Measurements from ENCODE around the gene FBXW9.
A peak's percentile ranks its signal among the peaks of the same experiment; 100 is the strongest.

FBXW9 gene

DNA sequence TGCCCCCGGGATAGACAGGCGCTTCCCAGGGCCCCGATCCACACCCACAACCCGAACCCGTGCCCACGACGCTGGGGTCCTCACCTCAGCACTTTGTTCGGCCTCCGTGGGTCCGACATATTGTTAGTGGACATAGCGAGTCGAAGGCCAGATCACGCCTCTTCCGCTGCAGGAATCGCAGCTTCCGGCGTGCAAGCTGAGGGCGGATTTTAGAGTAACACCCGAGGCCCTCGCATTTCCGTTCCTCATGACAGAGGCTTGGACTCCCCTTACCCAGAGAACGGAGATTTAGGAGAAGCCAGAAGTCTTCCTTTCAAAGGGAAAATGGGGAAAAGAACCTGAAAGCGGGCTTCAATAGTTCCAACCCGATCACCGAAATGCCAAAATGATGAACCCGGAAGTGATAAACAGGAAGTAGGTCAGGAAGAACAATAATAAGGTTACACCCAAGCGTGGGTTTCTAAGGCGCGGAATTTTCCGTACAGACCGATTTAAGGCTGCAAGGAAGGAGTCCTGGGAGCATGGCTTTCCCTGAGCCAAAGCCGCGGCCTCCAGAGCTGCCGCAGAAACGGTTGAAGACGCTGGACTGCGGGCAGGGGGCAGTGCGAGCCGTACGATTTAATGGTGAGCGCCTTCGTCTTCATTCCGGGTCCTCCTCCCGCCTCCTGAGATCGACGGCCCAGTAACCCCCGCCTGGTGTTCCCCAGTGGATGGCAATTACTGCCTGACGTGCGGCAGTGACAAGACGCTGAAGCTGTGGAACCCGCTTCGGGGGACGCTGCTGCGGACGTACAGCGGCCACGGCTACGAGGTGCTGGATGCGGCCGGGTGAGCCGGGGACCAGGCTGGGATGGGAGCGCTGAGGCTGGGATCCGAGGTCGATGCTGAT, 26.9 kb downstream of the FBXW9 start (continued):
- TF ChIP-seq, protein P1, sequence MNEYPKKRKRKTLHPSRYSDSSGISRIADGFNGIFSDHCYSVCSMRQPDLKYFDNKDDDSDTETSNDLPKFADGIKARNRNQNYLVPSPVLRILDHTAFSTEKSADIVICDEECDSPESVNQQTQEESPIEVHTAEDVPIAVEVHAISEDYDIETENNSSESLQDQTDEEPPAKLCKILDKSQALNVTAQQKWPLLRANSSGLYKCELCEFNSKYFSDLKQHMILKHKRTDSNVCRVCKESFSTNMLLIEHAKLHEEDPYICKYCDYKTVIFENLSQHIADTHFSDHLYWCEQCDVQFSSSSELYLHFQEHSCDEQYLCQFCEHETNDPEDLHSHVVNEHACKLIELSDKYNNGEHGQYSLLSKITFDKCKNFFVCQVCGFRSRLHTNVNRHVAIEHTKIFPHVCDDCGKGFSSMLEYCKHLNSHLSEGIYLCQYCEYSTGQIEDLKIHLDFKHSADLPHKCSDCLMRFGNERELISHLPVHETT (tag by site-specific recombination; IDR thresholded peaks at IDR 0.05): peak; percentile 100
- TF ChIP-seq GLIS2 (tag by site-specific recombination; IDR thresholded peaks at IDR 0.05): no peak
- peak; percentile 85 for TF ChIP-seq KLF9 (tag by site-specific recombination; IDR thresholded peaks at IDR 0.05; ENCODE audit: low read depth)
- TF ChIP-seq ZNF843 (tag by site-specific recombination; IDR thresholded peaks at IDR 0.05): peak; percentile 63
- peak; percentile 98 for TF ChIP-seq ZNF660 (tag by site-specific recombination; IDR thresholded peaks at IDR 0.05)
- TF ChIP-seq HOXA7 (CRISPR knock-in tag; IDR thresholded peaks at IDR 0.05; ENCODE audit: borderline replicate concordance): no peak
- TF ChIP-seq ZBTB20 (tag by site-specific recombination; IDR thresholded peaks at IDR 0.05): 0 out of 2 replicates have a peak, but pooled peaks have one; percentile 36
- TF ChIP-seq, protein P2, sequence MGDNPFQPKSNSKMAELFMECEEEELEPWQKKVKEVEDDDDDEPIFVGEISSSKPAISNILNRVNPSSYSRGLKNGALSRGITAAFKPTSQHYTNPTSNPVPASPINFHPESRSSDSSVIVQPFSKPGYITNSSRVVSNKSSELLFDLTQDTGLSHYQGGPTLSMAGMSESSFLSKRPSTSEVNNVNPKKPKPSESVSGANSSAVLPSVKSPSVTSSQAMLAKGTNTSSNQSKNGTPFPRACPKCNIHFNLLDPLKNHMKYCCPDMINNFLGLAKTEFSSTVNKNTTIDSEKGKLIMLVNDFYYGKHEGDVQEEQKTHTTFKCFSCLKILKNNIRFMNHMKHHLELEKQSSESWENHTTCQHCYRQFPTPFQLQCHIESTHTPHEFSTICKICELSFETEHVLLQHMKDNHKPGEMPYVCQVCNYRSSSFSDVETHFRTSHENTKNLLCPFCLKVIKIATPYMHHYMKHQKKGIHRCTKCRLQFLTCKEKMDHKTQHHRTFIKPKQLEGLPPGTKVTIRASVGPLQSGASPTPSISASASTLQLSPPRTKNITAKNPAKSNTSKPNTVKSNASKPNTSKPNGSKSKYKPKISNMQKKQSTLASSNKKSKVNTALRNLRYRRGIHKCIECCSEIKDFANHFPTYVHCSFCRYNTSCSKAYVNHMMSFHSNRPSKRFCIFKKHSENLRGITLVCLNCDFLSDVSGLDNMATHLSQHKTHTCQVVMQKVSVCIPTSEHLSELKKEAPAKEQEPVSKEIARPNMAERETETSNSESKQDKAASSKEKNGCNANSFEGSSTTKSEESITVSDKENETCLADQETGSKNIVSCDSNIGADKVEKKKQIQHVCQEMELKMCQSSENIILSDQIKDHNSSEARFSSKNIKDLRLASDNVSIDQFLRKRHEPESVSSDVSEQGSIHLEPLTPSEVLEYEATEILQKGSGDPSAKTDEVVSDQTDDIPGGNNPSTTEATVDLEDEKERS (tag by site-specific recombination; IDR thresholded peaks at IDR 0.05): 0 out of 2 replicates have a peak, but pooled peaks have one; percentile 58
- peak; percentile 90 for TF ChIP-seq ZNF629 (tag by site-specific recombination; IDR thresholded peaks at IDR 0.05)
- 0 out of 2 replicates have a peak, but pooled peaks have one; percentile 60 for TF ChIP-seq ZNF148 (tag by site-specific recombination; IDR thresholded peaks at IDR 0.05; ENCODE audit: borderline replicate concordance)
- TF ChIP-seq ZSCAN18 (tag by site-specific recombination; IDR thresholded peaks at IDR 0.05): peak; percentile 59; the same call in 1 of the 2 replicates
- peak; percentile 79; the same call in 1 of the 2 replicates for TF ChIP-seq ZNF610 (tag by site-specific recombination; IDR thresholded peaks at IDR 0.05; ENCODE audit: borderline replicate concordance)
- no peak for TF ChIP-seq SCRT2 (tag by site-specific recombination; IDR thresholded peaks at IDR 0.05)
- TF ChIP-seq, protein P3, sequence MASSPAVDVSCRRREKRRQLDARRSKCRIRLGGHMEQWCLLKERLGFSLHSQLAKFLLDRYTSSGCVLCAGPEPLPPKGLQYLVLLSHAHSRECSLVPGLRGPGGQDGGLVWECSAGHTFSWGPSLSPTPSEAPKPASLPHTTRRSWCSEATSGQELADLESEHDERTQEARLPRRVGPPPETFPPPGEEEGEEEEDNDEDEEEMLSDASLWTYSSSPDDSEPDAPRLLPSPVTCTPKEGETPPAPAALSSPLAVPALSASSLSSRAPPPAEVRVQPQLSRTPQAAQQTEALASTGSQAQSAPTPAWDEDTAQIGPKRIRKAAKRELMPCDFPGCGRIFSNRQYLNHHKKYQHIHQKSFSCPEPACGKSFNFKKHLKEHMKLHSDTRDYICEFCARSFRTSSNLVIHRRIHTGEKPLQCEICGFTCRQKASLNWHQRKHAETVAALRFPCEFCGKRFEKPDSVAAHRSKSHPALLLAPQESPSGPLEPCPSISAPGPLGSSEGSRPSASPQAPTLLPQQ (tag by site-specific recombination; IDR thresholded peaks at IDR 0.05): peak; percentile 87
- TF ChIP-seq, protein P4, sequence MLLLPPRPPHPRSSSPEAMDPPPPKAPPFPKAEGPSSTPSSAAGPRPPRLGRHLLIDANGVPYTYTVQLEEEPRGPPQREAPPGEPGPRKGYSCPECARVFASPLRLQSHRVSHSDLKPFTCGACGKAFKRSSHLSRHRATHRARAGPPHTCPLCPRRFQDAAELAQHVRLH (tag by site-specific recombination; IDR thresholded peaks at IDR 0.05): peak; percentile 97
- TF ChIP-seq KLF8 (tag by site-specific recombination; IDR thresholded peaks at IDR 0.05): peak; percentile 94
- peak; percentile 34 for TF ChIP-seq PATZ1 (tag by site-specific recombination; IDR thresholded peaks at IDR 0.05)
- TF ChIP-seq MZF1 (tag by site-specific recombination; IDR thresholded peaks at IDR 0.05; ENCODE audit: borderline replicate concordance): peak; percentile 36; the same call in 1 of the 2 replicates
- peak; percentile 77 for TF ChIP-seq ZNF394 (tag by site-specific recombination; IDR thresholded peaks at IDR 0.05; ENCODE audit: borderline replicate concordance)
- TF ChIP-seq KLF16 (tag by site-specific recombination; IDR thresholded peaks at IDR 0.05): peak; percentile 95
- TF ChIP-seq ZNF560 (tag by site-specific recombination; IDR thresholded peaks at IDR 0.05; ENCODE audit: borderline replicate concordance): no peak
